Stimulated activated CD8-positive, alpha-beta memory T cell treated with anti-CD3 and anti-CD28 coated beads, Interleukin-4, amount 100 ng/mL, for 1 hour (primary cell): ENCODE data around the gene FOXD4L3.
"Not testable (repeated sequence)": the region's sequence is repeated elsewhere in the genome, so short reads cannot be mapped to it uniquely, and the experiment has no call there.

Source experiments
- DNase-seq, 2 donors: peaks; one replicate each; pipeline ENCODE4 v3.0.0-alpha.2; 2020; ENCODE audit warnings: low read depth in 2 of 2, low spot score in 1 of 2

Gene FOXD4L3

DNA sequence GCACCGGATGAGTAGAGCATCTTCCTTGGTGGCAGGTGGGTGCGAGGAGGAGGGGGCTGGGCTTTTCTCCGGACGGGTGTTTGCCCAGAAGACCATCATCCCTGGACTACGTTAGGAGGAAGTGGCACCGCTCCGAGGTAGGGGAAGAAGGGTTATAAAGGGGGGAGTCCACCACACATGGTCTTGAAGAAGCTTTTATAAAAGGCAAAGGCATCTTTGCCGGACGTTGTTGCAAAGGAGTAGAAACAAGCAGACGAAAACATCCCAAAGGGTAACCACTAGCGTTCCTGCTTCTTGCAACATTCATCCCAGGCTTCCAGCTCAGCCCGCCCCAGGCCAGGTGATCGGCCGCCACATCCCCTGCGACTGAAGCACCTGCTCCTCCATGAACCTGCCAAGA lies at the start of gene FOXD4L3:
Gene FOXD4L3 (plus strand): TSS at position 301 of the 400 bp plus-strand sequence. CDS start 85 bp downstream, at position 386.
- not testable (repeated sequence) for DNase-seq

DNA sequence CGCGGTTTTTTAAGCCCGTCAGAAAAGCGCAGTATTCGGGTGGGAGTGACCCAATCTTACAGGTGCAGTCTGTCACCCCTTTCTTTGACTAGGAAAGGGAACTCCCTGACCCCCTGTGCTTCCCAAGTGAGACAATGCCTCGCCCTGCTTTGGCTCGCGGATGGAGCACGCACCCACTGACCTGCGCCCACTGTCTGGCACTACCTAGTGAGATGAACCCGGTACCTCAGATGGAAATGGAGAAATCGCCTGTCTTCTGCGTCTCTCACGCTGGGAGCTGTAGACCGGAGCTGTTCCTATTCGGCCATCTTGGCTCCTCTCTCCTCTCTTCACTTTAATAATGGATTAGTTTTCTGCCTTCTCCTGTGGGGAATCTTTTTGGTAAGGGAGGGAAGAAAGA lies 21.6 kb upstream of the FOXD4L3 start:
- DNase-seq, result not testable (repeated sequence)

DNA sequence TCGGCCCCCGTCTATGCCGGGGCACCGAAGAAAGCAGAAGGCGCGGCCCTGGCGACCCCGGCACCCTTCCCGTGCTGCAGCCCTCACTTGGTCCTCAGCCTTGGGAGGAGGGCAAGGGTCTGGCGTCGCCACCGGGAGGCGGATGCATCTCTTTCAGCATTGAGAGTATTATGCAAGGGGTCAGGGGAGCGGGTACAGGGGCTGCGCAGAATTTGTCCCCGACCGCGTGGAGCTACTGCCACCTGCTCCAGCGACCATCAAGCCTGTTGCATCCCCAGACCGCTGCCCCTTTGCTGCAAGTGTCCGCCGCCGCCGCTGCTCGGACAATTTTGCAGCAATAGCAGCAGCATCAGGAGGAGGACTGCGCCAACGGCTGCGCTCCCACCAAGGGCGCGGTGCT lies 1.1 kb downstream of the FOXD4L3 start:
- DNase-seq, result not testable (repeated sequence)

DNA sequence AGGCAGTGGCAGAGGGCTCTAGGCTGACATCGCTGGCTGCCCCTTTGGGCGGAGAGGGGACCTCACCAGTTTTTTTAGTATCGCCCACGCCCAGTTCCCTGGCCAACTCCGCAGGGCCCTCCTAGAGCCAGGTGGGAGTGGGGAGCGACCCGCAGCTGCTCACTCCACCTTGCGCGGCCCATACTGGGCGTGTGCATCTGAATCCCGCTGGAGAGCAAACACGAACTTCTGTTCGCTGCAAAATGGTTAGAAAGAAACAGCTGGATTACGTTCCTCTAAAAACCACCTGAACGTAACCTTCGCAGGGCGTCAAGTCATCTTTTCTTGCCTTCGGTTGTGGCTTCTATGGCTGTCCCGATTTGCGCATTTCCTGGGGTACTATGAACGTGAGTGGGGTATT lies 1.5 kb downstream of the FOXD4L3 start:
- not testable (repeated sequence) for DNase-seq

DNA sequence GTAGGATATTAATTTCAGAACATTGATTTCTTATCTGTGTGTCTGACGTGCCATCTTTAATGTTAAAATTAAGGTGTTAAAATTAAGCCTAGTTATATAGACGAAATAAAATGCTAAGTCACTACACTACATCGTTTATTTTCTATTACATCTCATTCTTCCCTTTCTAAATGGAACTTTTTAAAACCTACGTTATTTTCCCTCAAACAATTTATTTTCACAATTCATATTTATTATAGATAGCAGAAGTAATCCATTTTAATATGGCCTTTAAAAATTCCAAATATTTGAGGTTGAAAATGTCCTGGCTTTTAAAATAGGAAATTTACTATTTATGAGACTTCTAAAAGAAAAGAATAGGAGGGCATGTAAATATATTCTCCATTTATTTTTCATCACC lies 2.1 kb downstream of the FOXD4L3 start:
- DNase-seq, result not testable (repeated sequence)

DNA sequence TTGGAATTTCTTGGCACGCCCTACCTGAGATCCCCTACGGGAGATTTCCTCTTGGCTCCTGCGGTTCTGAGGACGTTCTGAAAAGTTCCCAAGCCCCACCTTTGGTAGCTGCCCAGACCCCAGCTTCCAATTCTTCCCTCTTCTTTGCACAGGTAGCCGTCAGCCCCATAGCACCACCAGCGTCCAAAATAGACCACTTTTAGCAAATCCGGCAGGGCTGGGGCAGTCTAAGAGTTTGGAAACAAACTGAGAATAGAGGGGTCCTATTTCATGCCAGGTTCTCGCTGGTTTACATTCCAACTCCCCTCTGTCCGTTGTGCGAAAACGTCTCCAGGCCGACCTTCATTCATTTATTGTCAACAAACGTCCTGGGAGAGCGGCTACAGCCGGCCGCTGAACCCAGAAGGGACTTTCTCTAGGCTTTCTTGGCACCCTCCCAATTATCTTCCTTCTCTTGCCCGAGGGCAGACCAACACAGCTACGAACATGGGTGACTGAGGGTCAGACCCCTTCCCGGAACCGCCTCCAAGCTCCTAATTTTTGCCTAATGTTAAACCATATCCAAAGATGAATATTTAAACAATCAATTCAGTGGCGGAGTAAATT lies 3.1 kb downstream of the FOXD4L3 start:
- not testable (repeated sequence) for DNase-seq

DNA sequence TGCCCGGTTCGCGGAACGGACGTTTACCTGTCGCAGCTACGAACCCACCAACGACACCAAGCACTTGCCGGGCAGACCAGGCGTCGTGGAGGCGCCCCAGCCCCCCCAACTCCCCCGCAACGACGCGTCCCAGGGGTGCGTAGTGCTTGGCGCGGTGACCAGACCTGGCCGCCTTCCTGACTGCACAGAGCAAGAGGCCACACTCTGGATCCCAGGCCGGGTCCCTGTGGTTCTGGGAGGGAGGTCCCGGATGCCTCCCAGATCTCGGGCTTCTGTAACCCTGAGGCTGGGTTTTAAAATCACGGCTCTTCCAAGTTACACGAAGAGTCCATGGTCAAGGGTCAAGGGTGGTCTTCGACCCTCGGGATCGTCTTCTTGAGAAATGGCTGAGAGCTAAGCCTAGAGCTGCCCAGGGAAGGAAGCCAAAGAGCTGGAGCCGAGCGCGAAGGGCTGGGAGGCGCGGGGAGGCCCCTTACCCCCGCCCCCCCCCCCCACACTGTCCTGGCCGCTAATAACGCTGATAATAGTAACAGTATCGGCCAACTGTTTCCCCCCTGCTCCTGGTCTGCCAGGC lies 3.8 kb downstream of the FOXD4L3 start:
- DNase-seq, result not testable (repeated sequence)

DNA sequence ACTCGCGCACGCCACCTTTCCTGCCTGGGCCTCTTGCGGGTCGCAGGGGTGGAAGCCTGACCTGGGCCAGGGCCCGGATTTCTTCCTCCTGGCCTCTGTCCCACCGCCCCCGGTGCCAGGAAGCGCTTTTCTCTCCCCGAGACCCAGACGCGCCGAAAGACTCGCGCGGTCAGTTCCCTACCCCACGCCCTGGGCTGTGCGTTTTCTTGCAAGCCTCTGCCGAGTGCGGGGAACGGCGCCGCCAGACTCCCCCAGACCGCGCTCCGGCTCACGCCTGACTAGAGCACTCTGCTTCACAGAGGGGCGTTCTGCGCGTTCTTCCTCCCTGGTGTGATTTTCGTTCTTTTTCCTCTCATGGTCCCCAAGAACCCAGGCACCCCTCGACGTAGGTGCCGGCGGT lies 4.5 kb downstream of the FOXD4L3 start:
- not testable (repeated sequence) for DNase-seq

DNA sequence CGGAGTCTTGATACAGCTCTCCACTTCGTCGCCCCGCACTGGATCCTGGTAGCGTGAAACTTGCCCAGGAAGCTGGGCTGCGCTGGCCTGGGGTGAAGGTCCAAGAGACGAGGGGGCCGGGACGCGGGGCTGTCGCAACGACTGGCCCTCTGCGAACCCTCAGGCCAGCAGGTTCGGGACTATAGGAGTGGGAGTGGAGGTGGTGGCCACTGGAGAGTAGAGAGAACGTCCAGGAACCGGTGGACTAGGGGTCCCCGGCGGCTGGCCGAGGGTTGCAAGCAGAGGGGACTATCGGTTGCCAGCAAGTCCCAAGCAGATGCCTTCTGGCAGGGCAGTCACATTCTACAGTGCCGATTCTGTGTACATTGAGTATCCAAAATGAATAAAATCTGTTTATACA lies 5.0 kb downstream of the FOXD4L3 start:
- DNase-seq, result not testable (repeated sequence)

DNA sequence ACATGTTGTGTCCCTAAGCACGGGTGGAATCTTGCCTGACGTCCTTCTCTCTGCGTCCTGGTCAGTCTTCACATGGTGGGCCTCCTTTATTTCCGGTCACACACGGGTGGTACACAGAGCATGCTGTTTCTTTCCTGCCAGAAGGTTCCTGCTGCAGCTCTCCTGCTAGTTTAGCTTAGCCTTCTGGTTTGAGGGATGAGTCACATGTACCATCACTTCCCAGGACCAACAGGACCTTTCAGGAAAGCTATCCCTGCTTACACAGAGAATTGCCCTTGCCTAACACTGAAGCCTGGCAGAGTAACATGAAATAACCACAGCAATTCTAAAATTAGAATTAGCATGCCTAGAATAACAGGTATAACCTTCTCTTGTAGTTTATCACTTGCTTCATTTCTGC lies 8.5 kb downstream of the FOXD4L3 start:
- DNase-seq, result not testable (repeated sequence)

DNA sequence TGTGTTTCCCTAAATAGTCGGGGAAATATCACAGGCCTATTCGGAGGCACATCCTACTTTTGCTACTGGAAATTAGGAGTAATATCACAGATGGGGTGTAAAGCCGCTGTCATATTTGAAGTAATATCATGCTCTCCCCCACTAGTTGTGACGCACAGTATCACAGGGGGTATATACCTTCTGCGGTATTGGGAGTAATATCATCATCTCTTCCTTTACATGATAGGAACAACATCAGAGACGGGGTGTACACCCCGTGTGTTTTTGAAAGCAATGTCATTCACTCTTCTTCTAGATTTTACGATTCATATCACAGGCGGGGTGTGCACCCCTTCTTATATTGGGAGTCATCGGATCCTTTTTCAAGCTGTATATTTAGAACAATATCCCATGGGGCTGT lies 15.5 kb downstream of the FOXD4L3 start:
- DNase-seq, result not testable (repeated sequence)

DNA sequence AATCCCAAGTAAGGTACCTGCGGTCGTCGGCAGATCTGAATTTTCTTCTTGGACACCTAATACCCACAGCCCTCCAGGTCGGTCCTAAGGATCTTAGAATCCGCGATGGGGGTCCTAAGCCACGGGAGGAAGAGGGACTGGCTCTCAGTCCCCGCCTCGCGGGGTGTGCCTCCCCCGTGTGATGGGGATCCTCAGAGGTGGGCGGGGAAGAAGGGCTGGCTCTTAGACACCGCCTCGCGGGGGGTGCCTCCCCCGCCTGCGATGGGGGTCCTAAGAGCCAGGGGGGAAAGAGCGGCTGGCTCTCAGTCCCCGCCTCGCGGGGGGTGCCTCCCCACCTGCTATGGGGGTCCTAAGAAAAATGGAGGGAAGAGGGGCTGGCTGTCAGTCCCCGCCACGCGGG lies 21.1 kb downstream of the FOXD4L3 start:
- DNase-seq, result not testable (repeated sequence)

DNA sequence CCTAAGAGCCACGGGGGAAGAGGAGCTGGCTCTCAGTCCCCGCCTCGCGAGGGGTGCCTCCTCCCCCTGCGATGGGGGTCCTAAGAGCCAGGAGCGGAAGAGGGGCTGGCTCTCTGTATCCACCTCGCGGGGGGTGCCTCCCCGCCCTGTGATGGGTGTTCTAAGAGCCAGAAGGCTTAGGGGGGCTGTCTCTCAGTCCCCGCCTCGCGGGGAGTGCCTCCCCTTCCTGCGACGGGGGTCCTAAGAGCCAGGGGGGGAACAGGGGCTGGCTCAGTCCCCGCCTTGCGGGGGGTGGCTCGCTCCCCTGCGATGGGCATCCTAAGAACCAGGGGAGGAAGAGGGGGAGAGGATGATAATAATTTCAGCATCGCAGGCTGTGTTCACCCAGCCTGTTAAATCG lies 21.9 kb downstream of the FOXD4L3 start:
- not testable (repeated sequence) for DNase-seq

DNA sequence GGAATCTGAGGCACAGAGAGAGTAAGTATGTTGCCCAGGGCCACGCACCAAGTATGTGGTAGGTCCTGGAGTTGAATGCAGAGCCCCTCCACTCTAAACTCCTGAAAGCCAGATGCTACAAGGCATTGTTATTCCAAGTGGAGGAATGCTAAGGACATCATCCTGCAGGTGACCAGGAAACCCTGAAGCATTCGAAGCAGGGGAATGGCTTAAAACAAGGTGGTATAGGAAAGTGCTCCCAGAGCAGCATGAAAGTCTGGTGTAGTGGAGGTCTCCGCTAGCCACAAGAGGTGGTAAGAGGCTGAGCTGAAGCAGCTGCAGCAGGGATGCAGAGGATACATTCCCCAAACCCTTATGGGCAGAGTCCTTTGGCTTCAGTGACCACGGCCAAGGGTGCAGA lies 26.4 kb downstream of the FOXD4L3 start:
- not testable (repeated sequence) for DNase-seq

DNA sequence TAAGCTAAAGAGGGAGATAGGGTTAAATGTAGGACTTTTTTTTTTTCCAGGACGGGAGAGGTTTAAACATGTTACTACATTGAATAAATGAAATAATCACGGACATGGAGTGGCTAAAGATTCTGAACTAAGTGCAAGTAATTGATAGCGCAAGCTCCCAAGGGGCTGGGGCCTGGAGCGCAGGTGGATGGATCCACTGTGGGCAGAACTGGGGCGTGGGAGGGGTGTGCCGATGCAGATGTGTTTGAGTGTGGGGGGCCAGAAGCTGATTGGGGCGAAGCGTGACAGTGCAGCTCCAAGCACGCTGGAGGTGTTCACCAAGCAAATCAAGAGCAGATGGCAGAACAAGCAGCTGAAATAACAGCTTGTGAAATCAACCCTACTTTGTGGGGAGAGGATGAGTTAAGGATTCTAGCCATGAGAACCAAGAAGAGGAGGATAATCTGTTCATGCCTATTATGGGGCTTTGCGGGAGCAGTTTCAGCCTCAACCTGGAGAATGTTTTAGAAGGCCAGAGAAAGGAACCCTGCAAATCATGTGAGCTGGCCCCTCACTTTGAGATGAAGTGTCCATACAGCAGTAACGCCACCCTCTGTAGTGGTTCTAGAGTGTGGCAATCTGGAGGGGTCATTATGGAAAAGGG lies 28.0 kb downstream of the FOXD4L3 start:
- not testable (repeated sequence) for DNase-seq

DNA sequence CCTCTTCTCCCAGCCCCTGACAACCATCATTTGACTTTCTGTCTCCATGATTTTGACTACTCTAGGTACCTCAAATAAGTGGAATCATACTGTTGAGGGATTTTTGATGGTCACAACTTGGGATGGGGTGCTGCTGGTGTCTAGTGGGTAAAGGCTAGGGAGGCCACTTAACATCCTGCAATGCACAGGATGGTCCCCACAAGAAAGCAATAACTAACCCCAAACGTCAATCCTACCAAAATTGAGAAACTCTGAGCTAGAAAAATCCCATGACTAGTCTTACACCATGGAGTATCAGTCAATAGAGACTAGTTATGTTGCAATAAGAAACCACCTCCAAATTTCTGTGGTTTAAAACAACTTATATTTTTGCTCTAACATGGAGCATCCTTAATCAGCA lies 29.5 kb downstream of the FOXD4L3 start:
- not testable (repeated sequence) for DNase-seq

DNA sequence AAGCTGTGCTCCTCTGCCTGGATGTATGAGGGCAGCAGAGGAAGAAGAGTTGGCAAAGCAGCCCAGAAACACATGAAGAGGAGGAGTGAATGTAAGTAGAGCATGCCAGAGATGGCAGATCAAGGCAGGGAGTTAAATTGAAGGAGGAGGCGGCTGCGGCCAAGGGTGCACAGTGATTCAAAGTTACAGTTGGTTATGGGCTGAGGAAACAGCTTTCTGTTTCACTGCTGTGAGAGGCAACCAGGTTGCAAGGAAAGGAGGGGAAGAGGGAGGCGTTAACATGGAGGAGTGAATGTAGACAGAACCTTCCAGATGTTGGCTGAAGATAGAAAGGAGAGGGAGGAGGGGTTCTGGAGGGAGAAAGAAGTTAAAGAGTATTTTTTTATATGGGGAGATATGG lies 33.3 kb downstream of the FOXD4L3 start:
- DNase-seq, result not testable (repeated sequence)

DNA sequence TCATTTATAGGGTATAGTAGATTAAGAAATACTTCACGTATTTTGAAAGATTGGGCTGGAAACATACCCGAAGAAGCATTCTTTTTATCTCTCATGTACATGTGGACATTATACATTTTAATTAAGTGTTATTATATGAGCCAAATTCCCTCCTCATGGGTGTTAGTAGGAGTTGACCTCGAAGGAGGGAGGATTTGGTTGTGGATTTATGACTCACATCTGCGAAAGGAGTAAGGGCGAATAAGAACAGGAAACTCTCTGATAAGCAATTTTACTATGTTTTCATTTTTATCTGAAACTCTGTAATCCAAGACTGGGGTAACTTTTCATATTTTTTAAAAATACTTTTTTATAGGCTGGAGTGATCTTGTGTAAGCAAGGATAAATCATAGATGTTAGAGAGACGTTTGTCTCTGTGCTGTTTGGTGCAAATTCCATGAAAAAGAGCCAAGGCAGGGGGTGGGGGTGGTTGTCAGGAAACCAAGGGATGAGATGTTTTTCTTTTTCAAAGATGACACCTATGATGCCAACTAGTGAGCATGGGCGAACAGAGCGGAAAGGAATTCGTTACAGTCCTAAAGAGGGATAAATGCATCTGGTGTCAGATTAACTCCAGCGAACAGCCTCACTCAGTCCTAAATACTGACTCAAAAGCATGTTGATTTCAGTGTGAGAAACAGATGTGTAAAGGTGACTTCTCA lies 34.1 kb downstream of the FOXD4L3 start:
- DNase-seq, result not testable (repeated sequence)

DNA sequence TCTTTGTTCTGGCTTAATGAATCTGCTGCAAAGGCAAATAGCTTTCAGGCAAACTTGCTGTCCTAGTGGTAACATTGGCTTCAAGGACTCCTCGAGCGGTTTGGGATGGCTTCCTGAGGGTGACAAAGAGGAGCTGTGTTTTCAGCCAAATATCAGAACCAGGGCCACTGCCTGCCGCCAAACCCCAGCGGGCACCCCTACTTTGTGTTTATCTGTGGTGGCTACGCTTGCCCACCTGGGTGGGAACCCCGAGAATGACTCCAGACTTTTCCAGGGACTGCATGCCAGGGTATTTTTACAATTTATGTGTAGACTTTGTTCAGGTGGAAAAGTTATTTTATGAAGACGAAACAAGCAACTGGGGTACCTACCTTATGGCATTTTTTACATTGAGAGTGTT lies 35.3 kb downstream of the FOXD4L3 start:
- not testable (repeated sequence) for DNase-seq

DNA sequence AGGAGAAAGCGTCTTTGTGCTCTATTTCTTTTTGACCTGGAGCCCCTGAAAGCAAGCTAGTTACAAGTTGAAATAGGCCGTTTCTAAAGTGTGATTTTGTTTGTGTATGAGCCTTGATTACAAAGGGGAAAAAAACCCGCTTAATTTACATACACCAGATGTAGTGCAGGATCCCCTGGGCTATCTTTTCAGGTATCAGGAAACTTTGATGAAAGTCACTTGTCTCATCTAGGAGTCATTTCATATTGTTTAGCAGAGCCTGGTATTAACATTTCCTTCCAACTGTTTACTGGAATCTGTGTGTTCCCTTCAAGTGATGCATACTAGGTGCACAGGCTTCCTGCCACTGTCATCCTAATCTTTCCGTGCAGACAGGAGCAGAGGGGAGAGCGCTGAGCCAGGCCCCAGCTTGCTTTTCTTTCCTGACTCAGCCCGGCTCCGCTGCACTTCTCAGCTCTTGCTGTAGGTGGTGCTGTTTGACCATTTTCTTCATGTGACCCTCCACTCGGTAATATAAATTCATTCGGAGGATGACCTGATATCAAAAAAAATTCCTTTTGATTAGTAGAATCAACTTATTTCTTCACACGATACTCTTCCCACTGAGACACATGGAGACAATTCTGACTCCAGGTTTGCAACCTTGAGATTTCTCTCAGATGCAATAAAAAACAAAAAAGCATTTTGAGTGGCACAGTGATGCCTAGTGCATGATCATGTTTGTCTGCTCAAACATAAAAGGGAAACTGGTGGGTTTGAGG lies 39.8 kb downstream of the FOXD4L3 start:
- not testable (repeated sequence) for DNase-seq

DNA sequence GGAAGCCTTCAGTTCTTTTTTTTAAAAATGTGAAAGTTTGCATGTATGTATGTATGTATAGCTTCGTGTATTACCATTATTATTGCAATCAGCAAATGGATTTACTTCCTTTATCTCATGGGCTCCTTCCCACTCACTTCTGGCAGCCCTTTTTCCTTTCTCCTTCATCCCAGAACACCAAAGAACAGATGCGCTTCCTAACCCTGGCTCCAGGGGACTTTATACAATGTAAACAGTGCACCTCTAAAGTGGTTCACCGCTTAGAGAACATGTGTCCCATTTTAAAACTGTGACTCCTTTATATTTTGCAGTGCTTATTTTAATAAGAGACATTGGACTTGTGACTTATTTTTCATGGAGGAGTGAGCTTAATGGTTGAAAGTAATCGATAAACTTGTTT lies 40.6 kb downstream of the FOXD4L3 start:
- not testable (repeated sequence) for DNase-seq
